WTC11 (cell line): ENCODE results near the gene ABTB2. TPM values are rescaled to one million over a fixed set of nuclear protein-coding genes. Genes with fewer than 3 reads are reported as not detected.

Experiments
- ATAC-seq: fragments of 200-7000 bp; cut with Tn5 transposase; 2 replicates; pipeline ENCODE4 v1.10.0; 2021; ENCODE audit warnings: mild to moderate bottlenecking, moderate library complexity
- CTCF ChIA-PET: fragments of 300-600 bp; sonication (Branson Sonifier 250); formaldehyde crosslinking; loops from one replicate; lab custom pipeline; 2021; ENCODE audit warnings: antibody characterized with exemption; lab: Charles Lee
- POLR2A ChIA-PET: fragments of 350-600 bp; sonication (Branson Sonifier 250); formaldehyde crosslinking; loops from one replicate; lab custom pipeline; 2021; ENCODE audit warnings: antibody characterized with exemption; lab: Charles Lee
- DNase-seq: peaks from one replicate; pipeline ENCODE4 v3.0.0; 2021; ENCODE audit warnings: low spot score
- H3K27ac Mint-ChIP-seq: 2 replicates; pipeline ENCODE4 v1.8.0; 2021; ENCODE audit warnings: mixed read lengths
- H3K27me3 Mint-ChIP-seq: 2 replicates; pipeline ENCODE4 v1.8.0; 2021; ENCODE audit warnings: low read depth, mild to moderate bottlenecking, moderate library complexity, mixed read lengths
- H3K36me3 Mint-ChIP-seq: 2 replicates; pipeline ENCODE4 v1.8.0; 2021; ENCODE audit warnings: mixed read lengths
- H3K4me1 Mint-ChIP-seq: 2 replicates; pipeline ENCODE4 v1.8.0; 2022; ENCODE audit warnings: mixed read lengths
- H3K4me3 Mint-ChIP-seq: 2 replicates; pipeline ENCODE4 v1.8.0; 2021; ENCODE audit warnings: mild to moderate bottlenecking, moderate library complexity, mixed read lengths
- H3K9me3 Mint-ChIP-seq: 2 replicates; pipeline ENCODE4 v1.8.0; 2021; ENCODE audit warnings: mixed read lengths
- ATF1 ChIP-seq: sonication (generic); formaldehyde crosslinking; IDR thresholded peaks from 2 replicates; pipeline ENCODE4 v1.8.1; 2023; ENCODE audit warnings: mild to moderate bottlenecking, moderate library complexity, missing genetic modification reagents
- ATF3 ChIP-seq: sonication (generic); formaldehyde crosslinking; conservative IDR thresholded peaks from 2 replicates; pipeline ENCODE4 v1.8.1; 2022; ENCODE audit warnings: mild to moderate bottlenecking, missing genetic modification reagents
- E2F4 ChIP-seq: sonication (generic); formaldehyde crosslinking; IDR thresholded peaks from 2 replicates; pipeline ENCODE4 v1.8.1; 2022; ENCODE audit warnings: low read depth, mild to moderate bottlenecking, moderate library complexity, missing genetic modification reagents, borderline replicate concordance
- E2F5 ChIP-seq: sonication (generic); formaldehyde crosslinking; IDR thresholded peaks from 2 replicates; pipeline ENCODE4 v1.8.1; 2022; ENCODE audit warnings: mild to moderate bottlenecking, moderate library complexity, missing genetic modification reagents
- FOXK1 ChIP-seq: sonication (generic); formaldehyde crosslinking; IDR thresholded peaks from 2 replicates; pipeline ENCODE4 v1.8.0; 2022; ENCODE audit warnings: mild to moderate bottlenecking, moderate library complexity, missing genetic modification reagents
- GABPB1 ChIP-seq: sonication (generic); formaldehyde crosslinking; IDR thresholded peaks from 2 replicates; pipeline ENCODE4 v1.8.1; 2023; ENCODE audit warnings: mild to moderate bottlenecking, missing genetic modification reagents
- GRHL2 ChIP-seq: fragments of 250-450 bp; sonication (Bioruptor Pico); IDR thresholded peaks from 2 replicates; pipeline ENCODE4 v1.8.0; 2022; ENCODE audit warnings: mild to moderate bottlenecking, moderate library complexity; ENCODE audit not compliant: insufficient replicate concordance, severe bottlenecking
- GTF2I ChIP-seq: fragments of 250-450 bp; sonication (Bioruptor Pico); conservative IDR thresholded peaks from 2 replicates; pipeline ENCODE4 v1.4.0; 2021; ENCODE audit warnings: mild to moderate bottlenecking
- IRF1 ChIP-seq: sonication (generic); formaldehyde crosslinking; IDR thresholded peaks from 2 replicates; pipeline ENCODE4 v1.8.0; 2023; ENCODE audit warnings: missing genetic modification reagents
- NFE2L1 ChIP-seq: sonication (generic); formaldehyde crosslinking; IDR thresholded peaks from 2 replicates; pipeline ENCODE4 v1.8.1; 2023; ENCODE audit warnings: missing genetic modification reagents
- PRDM15 ChIP-seq: sonication (generic); formaldehyde crosslinking; IDR thresholded peaks from 2 replicates; pipeline ENCODE4 v1.8.0; 2022; ENCODE audit warnings: missing genetic modification reagents
- TCF7 ChIP-seq: sonication (generic); formaldehyde crosslinking; IDR thresholded peaks from 2 replicates; pipeline ENCODE4 v1.8.0; 2022; ENCODE audit warnings: mild to moderate bottlenecking, low read depth, missing genetic modification reagents, moderate library complexity
- USF1 ChIP-seq: sonication (generic); formaldehyde crosslinking; IDR thresholded peaks from 2 replicates; pipeline ENCODE4 v1.8.0; 2022; ENCODE audit warnings: mild to moderate bottlenecking, missing genetic modification reagents
- ZNF138 ChIP-seq: sonication (generic); formaldehyde crosslinking; conservative IDR thresholded peaks from 2 replicates; pipeline ENCODE4 v1.8.1; 2022; ENCODE audit warnings: mild to moderate bottlenecking, moderate library complexity, missing genetic modification reagents
- ZNF263 ChIP-seq: sonication (generic); formaldehyde crosslinking; IDR thresholded peaks from 2 replicates; pipeline ENCODE4 v1.8.1; 2022; ENCODE audit warnings: low read depth, mild to moderate bottlenecking, moderate library complexity, missing genetic modification reagents
- total RNA-seq: library from RNA; stranded (reverse); gene quantifications from 3 replicates; pipeline ENCODE4 v1.2.3, GENCODE V29; 2021
- TF ChIP-seq, protein P1 (sequence below): sonication (generic); formaldehyde crosslinking; IDR thresholded peaks from 2 replicates; pipeline ENCODE4 v1.8.1; 2022; ENCODE audit warnings: low read depth, missing genetic modification reagents, borderline replicate concordance
- TF ChIP-seq, protein P2 (sequence below): fragments of 250-450 bp; sonication (Bioruptor Pico); conservative IDR thresholded peaks from 2 replicates; pipeline ENCODE4 v1.9.0; 2021; ENCODE audit warnings: mild to moderate bottlenecking

The ABTB2 gene
- total RNA-seq, 1 experiment from 2014 or later = 12.8 TPM

DNA sequence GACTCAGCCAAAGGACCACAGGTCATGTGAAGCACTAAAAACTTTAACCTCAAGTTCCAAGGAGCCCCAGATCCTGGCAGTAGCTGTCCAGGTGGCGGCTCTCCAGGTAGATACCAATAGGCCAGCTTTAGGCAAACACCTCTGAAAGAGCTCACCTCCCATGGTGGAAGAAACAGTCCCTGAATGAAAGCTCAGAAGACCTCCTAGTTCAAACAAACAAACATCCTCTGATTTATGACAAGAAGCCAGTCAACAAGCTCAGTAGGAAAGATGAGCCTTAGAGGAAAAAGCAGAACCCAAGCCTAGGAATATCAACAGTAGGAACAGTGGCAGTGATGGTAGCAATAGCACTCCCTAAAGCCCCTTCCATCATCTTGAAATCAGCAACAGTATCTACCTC, 17.2 kb downstream of the ABTB2 start:
- Mint-ChIP-seq H3K9me3 (no peaks in the 10 kb centered on the region), H3K27me3 (no peaks in the 10 kb centered on the region), H3K36me3 (no peaks in the 10 kb centered on the region), H3K4me3 (no peak overlapping the region), H3K27ac (no peak overlapping the region), H3K4me1 (peaks cover 21% of the 10 kb centered on the region)
- POLR2A ChIA-PET = interaction anchor here (1.8 kb wide), 1 partner anchor 17 kb away, joined by 4 read pairs; the partner anchor contains the start of gene ABTB2
- DNase-seq (no peak), ATAC-seq (no peak)
- no peak for TF ChIP-seq TCF7 (CRISPR knock-in tag)
- CTCF ChIA-PET = interaction anchor here (7.9 kb wide), 1 partner anchor 167 kb away, joined by 46 read pairs; no protein-coding TSS in a partner anchor

DNA sequence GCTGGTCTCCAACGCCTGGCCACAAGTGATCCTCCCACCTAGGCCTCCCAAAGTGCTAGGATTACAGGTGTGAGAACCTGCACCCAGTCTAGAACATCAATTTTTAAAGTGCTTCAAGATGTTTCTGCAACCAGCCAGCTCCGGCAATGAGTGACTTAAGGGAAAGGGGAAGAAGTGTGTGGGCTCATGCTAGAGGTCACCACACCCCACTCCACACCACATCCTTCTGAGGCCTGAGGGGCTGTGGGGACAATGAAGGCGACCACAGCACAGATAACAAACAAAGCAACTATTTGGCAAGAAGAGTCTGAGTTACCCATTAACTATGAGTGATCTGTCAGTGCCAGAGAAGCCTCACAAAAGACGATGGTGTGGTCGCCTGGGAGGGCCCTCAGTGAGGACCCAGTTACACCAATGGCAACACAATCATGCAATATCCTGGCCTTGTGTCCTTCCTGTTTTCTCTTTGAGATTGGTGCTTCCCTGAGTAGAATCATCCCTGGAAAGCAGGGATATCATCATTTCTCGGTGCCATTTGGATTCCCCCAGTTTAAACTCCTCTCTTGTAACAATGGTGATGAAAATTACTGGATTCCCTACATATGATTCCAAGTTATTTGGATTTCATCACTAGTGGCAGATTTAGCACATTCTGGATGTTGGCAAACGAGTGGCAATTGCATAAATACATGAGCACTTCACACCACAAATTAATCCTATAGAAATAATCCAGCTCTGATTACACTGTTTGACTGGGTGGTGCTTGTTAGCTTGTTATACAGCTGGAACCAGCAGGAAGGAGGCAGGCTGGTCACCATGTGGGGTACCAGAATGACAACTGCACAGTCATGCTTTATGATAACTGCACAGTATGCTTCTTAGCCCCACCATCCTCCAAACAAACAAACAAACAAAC, 18.4 kb downstream of the ABTB2 start:
- Mint-ChIP-seq H3K4me1 (peaks cover 16% of the 10 kb centered on the region), H3K27ac (no peak overlapping the region), H3K9me3 (no peaks in the 10 kb centered on the region), H3K4me3 (no peak overlapping the region), H3K27me3 (no peaks in the 10 kb centered on the region), H3K36me3 (no peaks in the 10 kb centered on the region)
- ATAC-seq = no peak
- TF ChIP-seq, protein P1, sequence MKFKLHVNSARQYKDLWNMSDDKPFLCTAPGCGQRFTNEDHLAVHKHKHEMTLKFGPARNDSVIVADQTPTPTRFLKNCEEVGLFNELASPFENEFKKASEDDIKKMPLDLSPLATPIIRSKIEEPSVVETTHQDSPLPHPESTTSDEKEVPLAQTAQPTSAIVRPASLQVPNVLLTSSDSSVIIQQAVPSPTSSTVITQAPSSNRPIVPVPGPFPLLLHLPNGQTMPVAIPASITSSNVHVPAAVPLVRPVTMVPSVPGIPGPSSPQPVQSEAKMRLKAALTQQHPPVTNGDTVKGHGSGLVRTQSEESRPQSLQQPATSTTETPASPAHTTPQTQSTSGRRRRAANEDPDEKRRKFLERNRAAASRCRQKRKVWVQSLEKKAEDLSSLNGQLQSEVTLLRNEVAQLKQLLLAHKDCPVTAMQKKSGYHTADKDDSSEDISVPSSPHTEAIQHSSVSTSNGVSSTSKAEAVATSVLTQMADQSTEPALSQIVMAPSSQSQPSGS = no peak
- peak; percentile 91 for TF ChIP-seq GABPB1 (CRISPR knock-in tag)
- ChIA-PET POLR2A (no interaction called here), CTCF (interaction anchor here (7.9 kb wide), 1 partner anchor 166 kb away, joined by 46 read pairs; no protein-coding TSS in a partner anchor)
- no peak for DNase-seq

GRCh38 chr11:34337016-34337415, 20.8 kb downstream of the ABTB2 start:
- ChIA-PET POLR2A (no interaction called here), CTCF (interaction anchor here (3.1 kb wide), 1 partner anchor 163 kb away, joined by 12 read pairs; no protein-coding TSS in a partner anchor)
- Mint-ChIP-seq H3K27me3 (no peaks in the 10 kb centered on the region), H3K36me3 (no peaks in the 10 kb centered on the region), H3K27ac (no peak overlapping the region), H3K9me3 (no peaks in the 10 kb centered on the region), H3K4me1 (peaks cover 28% of the 10 kb centered on the region), H3K4me3 (no peak overlapping the region)
- no peak for DNase-seq
- ATAC-seq = no peak
- no peak for TF ChIP-seq IRF1 (CRISPR knock-in tag)
- TF ChIP-seq GTF2I (CRISPR knock-in tag) = no peak
- no peak for TF ChIP-seq E2F4 (CRISPR knock-in tag)
- TF ChIP-seq ZNF263 (CRISPR knock-in tag) = no peak
- TF ChIP-seq, protein P2, sequence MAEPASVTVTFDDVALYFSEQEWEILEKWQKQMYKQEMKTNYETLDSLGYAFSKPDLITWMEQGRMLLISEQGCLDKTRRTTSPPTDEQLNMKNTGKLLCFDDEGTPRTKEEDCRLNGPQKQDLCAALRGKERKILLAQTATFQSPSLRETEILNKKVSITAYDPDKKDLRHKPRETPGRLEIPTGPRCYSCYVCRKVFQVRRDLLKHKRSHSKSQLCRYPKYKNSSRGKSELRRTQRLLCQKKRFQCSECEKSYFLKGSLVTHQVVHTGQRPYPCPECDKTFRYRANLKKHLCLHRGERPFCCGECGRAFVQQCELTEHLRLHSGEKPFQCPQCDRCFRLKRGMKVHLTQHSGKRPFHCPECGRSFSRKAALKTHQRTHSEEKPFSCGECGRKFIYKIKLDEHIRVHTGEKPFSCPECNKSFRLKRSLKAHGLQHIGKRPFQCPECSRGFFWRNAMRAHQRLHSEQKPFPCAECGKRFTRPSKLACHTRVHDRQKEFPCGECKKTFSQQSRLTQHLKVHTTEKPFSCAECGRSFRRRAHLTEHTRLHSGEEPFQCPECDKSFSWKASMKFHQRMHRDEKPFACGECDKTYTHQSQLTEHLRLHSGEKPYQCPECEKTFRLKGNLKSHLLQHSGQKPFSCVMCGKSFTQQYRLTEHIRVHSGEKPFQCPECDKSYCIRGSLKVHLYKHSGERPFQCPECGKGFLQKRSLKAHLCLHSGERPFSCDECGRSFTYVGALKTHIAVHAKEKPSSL (CRISPR knock-in tag) = no peak
- no peak for TF ChIP-seq GRHL2
- TF ChIP-seq ATF1 (CRISPR knock-in tag) = no peak
- TF ChIP-seq USF1 (CRISPR knock-in tag) = no peak
- no peak for TF ChIP-seq FOXK1 (CRISPR knock-in tag)
- TF ChIP-seq PRDM15 (CRISPR knock-in tag) = no peak
- no peak for TF ChIP-seq E2F5
- TF ChIP-seq ZNF138 (CRISPR knock-in tag) = no peak
- no peak for TF ChIP-seq ATF3 (CRISPR knock-in tag)
- no peak for TF ChIP-seq NFE2L1 (CRISPR knock-in tag)
